H9 (cell line): ENCODE measurements around the gene ADAMTSL2. TPM values are rescaled to one million over a fixed set of nuclear protein-coding genes. Genes with fewer than 3 reads are reported as not detected.

Source experiments
- DNase-seq: peaks from one replicate; pipeline ENCODE4 v3.0.0-alpha.2; 2017
- H2AFZ ChIP-seq: one replicate; pipeline ENCODE4 v1.6.1; 2013; ENCODE audit warnings: mild to moderate bottlenecking, low read length, control low read depth, moderate library complexity
- H2AK5ac ChIP-seq: 2 replicates; pipeline ENCODE4 v1.6.1; 2013; ENCODE audit warnings: low read length, control low read depth, mixed read lengths; ENCODE audit not compliant: insufficient read length
- H2BK120ac ChIP-seq: one replicate; pipeline ENCODE4 v1.6.1; 2013; ENCODE audit warnings: low read depth, mild to moderate bottlenecking, low read length, control low read depth, inconsistent platforms; ENCODE audit not compliant: poor library complexity, severe bottlenecking
- H2BK12ac ChIP-seq: 2 replicates; pipeline ENCODE4 v1.6.1; 2013; ENCODE audit warnings: low read length, control low read depth, mixed read lengths, low read depth; ENCODE audit not compliant: insufficient read length
- H2BK15ac ChIP-seq: 2 replicates; pipeline ENCODE4 v1.6.1; 2013; ENCODE audit warnings: low read depth, low read length, control low read depth
- H2BK20ac ChIP-seq: one replicate; pipeline ENCODE4 v1.6.1; 2013; ENCODE audit warnings: low read depth, mild to moderate bottlenecking, low read length, control low read depth, inconsistent platforms; ENCODE audit not compliant: poor library complexity, severe bottlenecking
- H2BK5ac ChIP-seq: 2 replicates; pipeline ENCODE4 v1.6.1; 2013; ENCODE audit warnings: low read length, control low read depth, mixed read lengths; ENCODE audit not compliant: insufficient read length
- H3K14ac ChIP-seq: 2 replicates; pipeline ENCODE4 v1.6.1; 2013; ENCODE audit warnings: low read length, control low read depth; ENCODE audit not compliant: insufficient read depth
- H3K18ac ChIP-seq: 2 replicates; pipeline ENCODE4 v1.6.1; 2013; ENCODE audit warnings: low read depth, mild to moderate bottlenecking, mixed read lengths, low read length, control low read depth; ENCODE audit not compliant: insufficient read length
- H3K23ac ChIP-seq: 2 replicates; pipeline ENCODE4 v1.6.1; 2013; ENCODE audit warnings: low read length, control low read depth, mixed read lengths, low read depth; ENCODE audit not compliant: insufficient read length
- H3K23me2 ChIP-seq: 2 replicates; pipeline ENCODE4 v1.6.1; 2013; ENCODE audit warnings: low read depth, mild to moderate bottlenecking, mixed read lengths, low read length, control low read depth; ENCODE audit not compliant: insufficient read length, poor library complexity, severe bottlenecking
- H3K27ac ChIP-seq: 2 replicates; pipeline ENCODE4 v1.5.1; 2013; ENCODE audit warnings: low read length, control low read depth, mixed read lengths, low read depth; ENCODE audit not compliant: insufficient read length
- H3K27me3 ChIP-seq: 2 replicates; pipeline ENCODE4 v1.6.1; 2013; ENCODE audit warnings: low read length, control low read depth, inconsistent platforms; ENCODE audit not compliant: insufficient read depth
- H3K4ac ChIP-seq: 2 replicates; pipeline ENCODE4 v1.6.1; 2013; ENCODE audit warnings: low read depth, mild to moderate bottlenecking, control low read depth, inconsistent platforms, low read length, moderate library complexity
- H3K4me1 ChIP-seq: 2 replicates; pipeline ENCODE4 v1.6.1; 2013; ENCODE audit warnings: low read length, control low read depth, inconsistent platforms; ENCODE audit not compliant: insufficient read depth
- H3K4me2 ChIP-seq: 2 replicates; pipeline ENCODE4 v1.6.1; 2013; ENCODE audit warnings: low read length, control low read depth, mixed read lengths; ENCODE audit not compliant: insufficient read length, insufficient read depth
- H3K56ac ChIP-seq: 2 replicates; pipeline ENCODE4 v1.6.1; 2013; ENCODE audit warnings: low read depth, mild to moderate bottlenecking, mixed read lengths, low read length, control low read depth; ENCODE audit not compliant: insufficient read length
- H3K79me1 ChIP-seq: 2 replicates; pipeline ENCODE4 v1.6.1; 2013; ENCODE audit warnings: low read depth, mild to moderate bottlenecking, moderate library complexity, low read length, control low read depth, inconsistent platforms; ENCODE audit not compliant: insufficient read depth, poor library complexity, severe bottlenecking
- H3K79me2 ChIP-seq: 2 replicates; pipeline ENCODE4 v1.6.1; 2013; ENCODE audit warnings: low read length, control low read depth, inconsistent platforms; ENCODE audit not compliant: insufficient read depth
- H3K9ac ChIP-seq: 2 replicates; pipeline ENCODE4 v1.6.1; 2013; ENCODE audit warnings: low read length, control low read depth, mixed read lengths; ENCODE audit not compliant: insufficient read length; ENCODE audit errors: extremely low read depth
- H3K9me3 ChIP-seq: one replicate; pipeline ENCODE4 v1.6.1; 2013; ENCODE audit warnings: low read depth, low read length, inconsistent platforms; ENCODE audit not compliant: control insufficient read depth
- H3T11ph ChIP-seq: one replicate; pipeline ENCODE4 v1.6.1; 2013; ENCODE audit warnings: mild to moderate bottlenecking, low read length, control low read depth, inconsistent platforms
- H4K20me1 ChIP-seq: one replicate; pipeline ENCODE4 v1.6.1; 2013; ENCODE audit not compliant: control insufficient read depth, insufficient read length, insufficient read depth
- H4K5ac ChIP-seq: 2 replicates; pipeline ENCODE4 v1.6.1; 2013; ENCODE audit warnings: low read depth, mild to moderate bottlenecking, mixed read lengths, low read length, control low read depth; ENCODE audit not compliant: insufficient read length
- H4K8ac ChIP-seq: replicated peaks from 2 replicates; pipeline ENCODE4 v1.6.1; 2013; ENCODE audit warnings: low read length, control low read depth, mixed read lengths, low read depth; ENCODE audit not compliant: insufficient read length
- H4K91ac ChIP-seq: 2 replicates; pipeline ENCODE4 v1.6.1; 2013; ENCODE audit warnings: low read depth, mild to moderate bottlenecking, moderate library complexity, mixed read lengths, low read length, control low read depth; ENCODE audit not compliant: insufficient read length
- H3K27ac Mint-ChIP-seq, 3 experiments: 2 replicates in 2 of 3; 3 replicates in 1 of 3; pipeline ENCODE4 v1.8.0; 2020 to 2021; ENCODE audit warnings: mixed read lengths in 3 of 3, mild to moderate bottlenecking in 1 of 3, moderate library complexity in 1 of 3
- H3K27me3 Mint-ChIP-seq: 2 replicates; pipeline ENCODE4 v1.8.0; 2021; ENCODE audit warnings: low read depth, mild to moderate bottlenecking, moderate library complexity, mixed read lengths
- H3K36me3 Mint-ChIP-seq, 3 experiments: 2 replicates in 2 of 3; 3 replicates in 1 of 3; pipeline ENCODE4 v1.8.0; 2020 to 2021; ENCODE audit warnings: low read depth in 3 of 3, mixed read lengths in 3 of 3; ENCODE audit not compliant: insufficient read depth in 1 of 3
- H3K4me1 Mint-ChIP-seq, 2 experiments: 2 replicates each; pipeline ENCODE4 v1.8.0; 2020; ENCODE audit warnings: mixed read lengths in 2 of 2
- H3K4me3 Mint-ChIP-seq, 2 experiments: 2 replicates in 1 of 2; 3 replicates in 1 of 2; pipeline ENCODE4 v1.8.0; 2020 to 2021; ENCODE audit warnings: mild to moderate bottlenecking in 2 of 2, mixed read lengths in 2 of 2, moderate library complexity in 1 of 2
- H3K9me3 Mint-ChIP-seq, 2 experiments: 2 replicates in 1 of 2; 3 replicates in 1 of 2; pipeline ENCODE4 v1.8.0; 2020; ENCODE audit warnings: mild to moderate bottlenecking in 2 of 2, mixed read lengths in 2 of 2, moderate library complexity in 1 of 2
- WGBS: extraction: QIAGEN DNeasy Blood & Tissue Kit; methylation state at CpG from one replicate; pipeline ENCODE4 v1.1.7; 2013; ENCODE audit warnings: missing lambda C conversion rate, low lambda C conversion rate, mixed read lengths; ENCODE audit not compliant: insufficient read length; ENCODE audit errors: extremely low coverage; 5-methylcytosine and 5-hydroxymethylcytosine counted together
- total RNA-seq: library from RNA; stranded (reverse); gene quantifications from 2 replicates; pipeline ENCODE4 v1.2.1, GENCODE V29; 2021
- TF ChIP-seq, protein P1 (sequence below): fragments of 200-600 bp; sonication (generic); conservative IDR thresholded peaks from 3 replicates; pipeline ENCODE4 v1.8.0; 2021; ENCODE audit warnings: antibody characterized with exemption, mild to moderate bottlenecking

The ADAMTSL2 gene
- total RNA-seq, 1 experiment from 2014 or later: 0.61 TPM

DNA sequence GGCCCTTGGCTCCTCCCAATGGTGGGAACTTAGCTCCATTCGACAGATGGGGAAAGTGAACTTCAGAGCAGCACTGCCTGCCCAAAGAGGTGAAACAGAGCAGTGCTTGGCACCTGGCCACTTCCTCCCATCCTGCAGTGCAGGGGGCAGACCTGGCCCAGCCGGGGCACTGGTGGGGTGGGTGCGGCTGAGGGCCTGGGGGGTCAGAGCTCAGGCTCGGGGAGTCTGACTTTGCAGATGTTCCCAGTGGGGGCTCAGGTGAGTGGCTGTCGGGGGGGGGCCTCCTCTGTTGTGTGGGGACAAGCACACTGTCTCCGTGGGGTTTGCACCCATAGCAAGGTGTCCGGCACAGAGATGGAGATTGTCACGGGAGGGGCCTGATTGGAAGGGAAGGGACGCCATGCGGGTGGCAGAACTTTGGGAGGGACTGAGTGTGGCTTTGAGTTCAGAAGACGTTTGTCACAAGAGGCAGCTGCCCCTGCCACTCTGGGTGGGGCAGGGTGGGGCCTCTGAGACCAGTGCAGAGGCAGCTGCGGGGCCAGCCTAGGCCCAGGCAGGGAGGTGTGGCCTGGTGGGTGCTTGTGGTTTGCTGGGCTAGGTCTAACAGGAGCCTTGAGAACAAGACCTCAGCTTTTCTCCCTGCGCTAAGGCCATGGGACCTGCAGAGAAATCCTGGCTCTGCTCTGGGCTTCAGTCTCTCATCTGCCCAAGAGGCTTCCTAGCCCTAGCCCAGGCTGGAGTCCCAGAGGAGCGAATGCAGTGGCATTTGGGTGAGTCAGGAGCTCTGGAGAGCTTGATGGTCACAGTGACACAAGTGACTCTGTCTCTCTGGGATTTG lies 12.2 kb upstream of the ADAMTSL2 start:
- H3K18ac ChIP-seq: no peak overlapping the region
- H2AFZ ChIP-seq: no peak overlapping the region
- H2BK15ac ChIP-seq: no peak overlapping the region
- H2BK20ac ChIP-seq: no peak overlapping the region
- no peak overlapping the region for H3K23ac ChIP-seq
- no peaks in the 10 kb centered on the region for H3K27me3 ChIP-seq
- H3K27ac Mint-ChIP-seq: peak overlapping the region in 1 of 3 experiments; percentile 56; a peak in 1 of 7 replicates
- no peak overlapping the region for H4K91ac ChIP-seq
- H2BK5ac ChIP-seq: no peak overlapping the region
- no peaks in the 10 kb centered on the region for H3K79me2 ChIP-seq
- no peaks in the 10 kb centered on the region for H3K23me2 ChIP-seq
- H3K56ac ChIP-seq: no peak overlapping the region
- no peaks in the 10 kb centered on the region for H3K9me3 Mint-ChIP-seq
- H3T11ph ChIP-seq: no peak overlapping the region
- no peak overlapping the region for H4K8ac ChIP-seq
- H2BK12ac ChIP-seq: no peak overlapping the region
- TF ChIP-seq, protein P1, sequence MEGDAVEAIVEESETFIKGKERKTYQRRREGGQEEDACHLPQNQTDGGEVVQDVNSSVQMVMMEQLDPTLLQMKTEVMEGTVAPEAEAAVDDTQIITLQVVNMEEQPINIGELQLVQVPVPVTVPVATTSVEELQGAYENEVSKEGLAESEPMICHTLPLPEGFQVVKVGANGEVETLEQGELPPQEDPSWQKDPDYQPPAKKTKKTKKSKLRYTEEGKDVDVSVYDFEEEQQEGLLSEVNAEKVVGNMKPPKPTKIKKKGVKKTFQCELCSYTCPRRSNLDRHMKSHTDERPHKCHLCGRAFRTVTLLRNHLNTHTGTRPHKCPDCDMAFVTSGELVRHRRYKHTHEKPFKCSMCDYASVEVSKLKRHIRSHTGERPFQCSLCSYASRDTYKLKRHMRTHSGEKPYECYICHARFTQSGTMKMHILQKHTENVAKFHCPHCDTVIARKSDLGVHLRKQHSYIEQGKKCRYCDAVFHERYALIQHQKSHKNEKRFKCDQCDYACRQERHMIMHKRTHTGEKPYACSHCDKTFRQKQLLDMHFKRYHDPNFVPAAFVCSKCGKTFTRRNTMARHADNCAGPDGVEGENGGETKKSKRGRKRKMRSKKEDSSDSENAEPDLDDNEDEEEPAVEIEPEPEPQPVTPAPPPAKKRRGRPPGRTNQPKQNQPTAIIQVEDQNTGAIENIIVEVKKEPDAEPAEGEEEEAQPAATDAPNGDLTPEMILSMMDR: no peak
- no peaks in the 10 kb centered on the region for H3K79me1 ChIP-seq
- no peak overlapping the region for H2AK5ac ChIP-seq
- H3K9me3 ChIP-seq: no peaks in the 10 kb centered on the region
- H3K36me3 Mint-ChIP-seq: no peaks in the 10 kb centered on the region
- peaks cover 4% of the 10 kb centered on the region; the same call in 1 of the 2 replicates for H3K4me1 ChIP-seq
- H3K4ac ChIP-seq: no peak overlapping the region
- WGBS: no CpG with 5 or more reads among the region's 14 CpGs
- no peak for DNase-seq
- H3K27me3 Mint-ChIP-seq: peaks cover 19% of the 10 kb centered on the region
- H3K27ac ChIP-seq: no peak overlapping the region
- H3K4me3 Mint-ChIP-seq: no peak overlapping the region
- H3K4me2 ChIP-seq: no peak overlapping the region
- no peak overlapping the region for H4K5ac ChIP-seq
- no peak overlapping the region for H2BK120ac ChIP-seq
- H3K14ac ChIP-seq: no peak overlapping the region
- H3K9ac ChIP-seq: no peak overlapping the region
- H4K20me1 ChIP-seq: no peaks in the 10 kb centered on the region
- H3K4me1 Mint-ChIP-seq: peaks cover 19% of the 10 kb centered on the region in 2 experiments
